ENCODE measurements around the gene EPB41. TPM values are rescaled to one million over a fixed set of nuclear protein-coding genes. Genes with fewer than 3 reads are reported as not detected.
"Not testable (repeated sequence)": the region's sequence is repeated elsewhere in the genome, so short reads cannot be mapped to it uniquely, and the experiment has no call there.

The EPB41 gene
- total RNA-seq, 1 donor: 9.5 TPM

- H3K4me3 ChIP-seq (ENCODE audit: low read depth, low read length): no peak overlapping the region
- no peak for DNase-seq (ENCODE audit: low read depth)
- TF ChIP-seq CTCF (IDR thresholded peaks at IDR 0.05; ENCODE audit: insufficient read depth, low read depth, low read length): no peak
Observed at GRCh38 chr1:29052941-29053340, 138.6 kb downstream of the EPB41 start.

GRCh38 chr1:29055160-29055559, 140.8 kb downstream of the EPB41 start:
- no peak for TF ChIP-seq CTCF (IDR thresholded peaks at IDR 0.05; ENCODE audit: insufficient read depth, low read depth, low read length)
- DNase-seq (ENCODE audit: low read depth): peak; percentile 42
- no peak overlapping the region for H3K4me3 ChIP-seq (ENCODE audit: low read depth, low read length)

- no peak for DNase-seq (ENCODE audit: low read depth)
- TF ChIP-seq CTCF (IDR thresholded peaks at IDR 0.05; ENCODE audit: insufficient read depth, low read depth, low read length): no peak
- no peak overlapping the region for H3K4me3 ChIP-seq (ENCODE audit: low read depth, low read length)
Observed at GRCh38 chr1:29056256-29056655, 141.9 kb downstream of the EPB41 start.

- TF ChIP-seq CTCF (IDR thresholded peaks at IDR 0.05; ENCODE audit: insufficient read depth, low read depth, low read length): no peak
- no peak overlapping the region for H3K4me3 ChIP-seq (ENCODE audit: low read depth, low read length)
- peak; percentile 3 for DNase-seq (ENCODE audit: low read depth)
Observed at GRCh38 chr1:29057700-29058099, 143.3 kb downstream of the EPB41 start.

GRCh38 chr1:29062157-29062942, 148.0 kb downstream of the EPB41 start:
- TF ChIP-seq CTCF (IDR thresholded peaks at IDR 0.05; ENCODE audit: insufficient read depth, low read depth, low read length): no peak
- no peak overlapping the region for H3K4me3 ChIP-seq (ENCODE audit: low read depth, low read length)
- no peak for DNase-seq (ENCODE audit: low read depth)

GRCh38 chr1:29064064-29064463, 149.7 kb downstream of the EPB41 start:
- no peak overlapping the region for H3K4me3 ChIP-seq (ENCODE audit: low read depth, low read length)
- no peak for TF ChIP-seq CTCF (IDR thresholded peaks at IDR 0.05; ENCODE audit: insufficient read depth, low read depth, low read length)
- no peak for DNase-seq (ENCODE audit: low read depth)

GRCh38 chr1:29077155-29077554, 162.8 kb downstream of the EPB41 start:
- no peak overlapping the region for H3K4me3 ChIP-seq (ENCODE audit: low read depth, low read length)
- no peak for DNase-seq (ENCODE audit: low read depth)
- TF ChIP-seq CTCF (IDR thresholded peaks at IDR 0.05; ENCODE audit: insufficient read depth, low read depth, low read length): no peak

- not testable (repeated sequence) for DNase-seq (ENCODE audit: low read depth)
Observed at GRCh38 chr1:29079916-29080629, 165.7 kb downstream of the EPB41 start.

More at GRCh38 chr1:29079916-29080629, 165.7 kb downstream of the EPB41 start:
- not testable (repeated sequence) for H3K4me3 ChIP-seq (ENCODE audit: low read depth, low read length)
